GM19463 (cell line): ENCODE results near the gene BTNL9.
"Not testable (repeated sequence)": the region's sequence is repeated elsewhere in the genome, so short reads cannot be mapped to it uniquely, and the experiment has no call there.

Experiments
- ATAC-seq: cut with Tn5 transposase; IDR thresholded peaks from one replicate; pipeline ENCODE4 v1.9.1; 2021; ENCODE audit warnings: mild to moderate bottlenecking, moderate library complexity; ENCODE audit not compliant: unreplicated experiment

Gene BTNL9

DNA sequence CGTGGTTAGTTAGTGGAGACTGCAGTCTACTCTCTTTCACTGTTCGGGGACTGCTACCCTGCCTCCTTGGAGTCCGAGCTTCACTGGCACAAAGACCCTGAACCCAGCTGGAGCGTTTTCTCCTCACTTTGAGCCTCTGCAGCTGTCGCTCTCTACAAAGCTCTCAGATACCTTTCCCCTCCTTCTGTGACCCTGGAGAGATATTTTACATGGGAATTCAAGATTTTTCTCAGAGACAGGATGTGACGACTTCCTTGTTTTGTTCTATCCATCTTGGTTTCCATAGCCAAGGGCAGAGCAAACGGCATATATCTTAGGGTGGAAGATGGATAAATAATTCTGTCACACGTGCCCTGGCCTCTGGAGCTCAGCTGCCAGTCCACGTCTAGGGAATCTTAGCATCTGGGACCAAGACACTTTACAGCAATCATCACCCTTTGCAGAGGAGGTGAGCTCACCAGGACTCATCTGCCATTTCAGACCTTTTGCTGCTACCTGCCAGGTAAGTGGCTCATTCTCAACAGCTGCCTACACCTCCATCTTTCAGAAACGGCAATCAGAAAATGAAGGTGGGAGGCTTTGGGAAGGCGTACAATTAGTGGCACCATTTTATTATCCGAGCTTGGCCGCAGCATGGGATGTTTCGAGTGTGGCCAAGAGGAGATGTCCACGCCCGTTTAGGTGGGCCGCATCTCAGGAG is at the start of gene BTNL9:
BTNL9 (plus strand) TSS at position 336 of the 700 bp plus-strand sequence. CDS start 5,224 bp downstream, outside the sequence.
- ATAC-seq = no peak

DNA sequence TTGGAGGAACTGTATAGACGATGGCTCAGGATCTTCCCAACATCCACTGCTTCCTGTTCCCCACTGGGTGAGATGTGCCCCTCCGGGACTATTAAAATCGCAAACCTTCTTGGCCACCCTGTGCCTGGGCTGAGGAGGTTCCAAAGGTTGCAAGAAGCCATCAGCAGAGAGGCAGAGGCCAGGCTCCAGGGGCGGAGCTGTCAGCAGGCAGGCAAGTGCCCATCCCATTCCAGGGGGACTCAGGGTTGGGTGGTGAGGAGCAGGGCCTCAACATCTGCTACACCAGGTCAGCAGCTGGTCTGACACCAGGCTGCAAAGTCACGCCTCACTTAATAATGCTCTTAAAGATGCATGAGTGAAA is 49.2 kb upstream of the BTNL9 start:
- ATAC-seq = no peak

DNA sequence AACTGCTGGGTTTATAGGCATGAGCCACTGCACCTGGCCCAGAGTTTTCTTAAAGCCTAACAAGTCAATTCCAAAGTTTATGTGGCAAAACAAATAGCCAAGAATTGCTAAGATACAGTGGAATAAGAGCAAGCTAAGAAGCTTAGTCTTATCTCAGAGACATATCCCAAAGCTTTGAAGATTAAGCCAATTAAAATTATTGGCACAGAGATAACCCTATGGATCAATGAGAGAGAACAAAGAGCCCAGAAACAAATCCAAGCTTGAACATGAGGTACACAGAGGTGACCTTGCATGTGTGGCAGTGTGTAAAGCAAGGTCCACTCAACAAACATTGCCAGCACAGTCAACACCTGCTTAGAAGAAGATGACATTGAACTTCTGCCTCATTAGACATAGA is 38.1 kb upstream of the BTNL9 start:
- ATAC-seq = no peak

DNA sequence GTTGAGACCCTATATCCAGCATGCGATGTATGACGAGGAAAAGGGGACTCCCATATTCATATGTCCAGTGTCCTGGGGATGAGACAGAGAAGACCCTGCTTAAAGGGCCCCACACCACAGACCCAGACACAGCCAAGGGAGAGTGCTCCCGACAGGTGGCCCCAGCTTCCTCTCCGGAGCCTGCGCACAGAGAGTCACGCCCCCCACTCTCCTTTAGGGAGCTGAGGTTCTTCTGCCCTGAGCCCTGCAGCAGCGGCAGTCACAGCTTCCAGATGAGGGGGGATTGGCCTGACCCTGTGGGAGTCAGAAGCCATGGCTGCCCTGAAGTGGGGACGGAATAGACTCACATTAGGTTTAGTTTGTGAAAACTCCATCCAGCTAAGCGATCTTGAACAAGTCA is 34.3 kb upstream of the BTNL9 start:
- no peak for ATAC-seq

DNA sequence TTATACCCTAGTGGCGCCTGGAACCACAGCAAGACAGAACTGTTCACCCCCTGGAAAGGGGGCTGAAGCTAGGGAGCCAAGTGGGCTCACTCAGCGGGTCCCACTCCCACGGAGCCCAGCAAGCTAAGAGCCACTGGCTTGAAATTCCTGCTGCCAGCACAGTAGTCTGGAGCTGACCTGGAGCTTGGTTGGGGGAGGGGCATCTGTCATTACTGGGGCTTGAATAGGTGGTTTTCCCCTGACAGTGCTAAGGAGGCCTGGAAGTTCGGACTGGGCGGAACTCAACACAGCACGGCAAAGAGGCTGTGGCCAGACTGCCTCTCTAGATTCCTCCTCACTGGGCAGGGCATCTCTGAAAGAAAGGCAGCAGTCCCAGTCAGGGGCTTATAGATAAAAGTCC is 31.9 kb upstream of the BTNL9 start:
- no peak for ATAC-seq

DNA sequence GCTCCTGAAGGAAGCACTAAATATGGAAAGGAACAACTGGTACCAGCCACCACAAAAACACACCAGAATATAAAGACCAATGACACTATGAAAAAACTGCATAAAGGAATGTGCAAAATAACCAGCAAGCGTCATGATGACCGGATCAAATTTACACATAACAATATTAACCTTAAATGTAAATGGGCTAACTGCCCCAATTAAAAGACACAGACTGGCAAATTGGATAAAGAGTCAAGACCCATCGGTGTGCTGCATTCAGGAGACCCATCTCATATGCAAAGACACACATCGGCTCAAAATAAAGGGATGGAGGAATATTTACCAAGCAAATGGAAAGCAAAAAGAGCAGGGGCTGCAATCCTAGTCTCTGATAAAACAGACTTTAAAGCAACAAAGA is 30.0 kb upstream of the BTNL9 start:
- ATAC-seq = not testable (repeated sequence)

DNA sequence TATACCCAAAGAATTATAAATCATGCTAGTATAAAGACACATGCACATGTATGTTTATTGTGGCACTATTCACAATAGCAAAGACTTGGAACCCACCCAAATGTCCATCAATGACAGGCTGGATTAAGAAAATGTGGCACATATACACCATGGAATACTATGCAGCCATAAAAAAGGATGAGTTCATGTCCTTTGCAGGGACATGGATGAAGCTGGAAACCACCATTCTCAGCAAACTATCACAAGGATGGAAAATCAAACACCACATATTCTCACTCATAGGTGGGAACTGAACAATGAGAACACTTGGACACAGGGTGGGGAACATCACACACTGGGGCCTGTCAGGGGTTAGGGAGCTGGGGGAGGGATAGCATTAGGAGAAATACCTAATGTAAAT is 25.4 kb upstream of the BTNL9 start:
- ATAC-seq = not testable (repeated sequence)

DNA sequence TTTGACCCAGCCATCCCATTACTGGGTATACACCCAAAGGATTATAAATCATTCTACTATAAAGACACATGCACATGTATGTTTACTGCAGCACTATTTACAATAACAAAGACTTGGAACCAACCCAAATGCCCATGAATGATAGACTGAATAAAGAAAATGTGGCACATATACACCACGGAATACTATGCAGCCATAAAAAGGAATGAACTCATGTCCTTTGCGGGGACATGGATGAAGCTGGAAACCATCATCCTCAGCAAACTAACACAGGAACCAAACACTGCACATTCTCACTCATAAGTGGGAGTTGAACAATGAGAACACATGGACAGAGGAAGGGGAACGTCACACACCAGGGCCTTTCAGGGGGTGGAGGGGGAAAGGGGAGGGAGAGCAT is 22.6 kb upstream of the BTNL9 start:
- ATAC-seq = not testable (repeated sequence)

DNA sequence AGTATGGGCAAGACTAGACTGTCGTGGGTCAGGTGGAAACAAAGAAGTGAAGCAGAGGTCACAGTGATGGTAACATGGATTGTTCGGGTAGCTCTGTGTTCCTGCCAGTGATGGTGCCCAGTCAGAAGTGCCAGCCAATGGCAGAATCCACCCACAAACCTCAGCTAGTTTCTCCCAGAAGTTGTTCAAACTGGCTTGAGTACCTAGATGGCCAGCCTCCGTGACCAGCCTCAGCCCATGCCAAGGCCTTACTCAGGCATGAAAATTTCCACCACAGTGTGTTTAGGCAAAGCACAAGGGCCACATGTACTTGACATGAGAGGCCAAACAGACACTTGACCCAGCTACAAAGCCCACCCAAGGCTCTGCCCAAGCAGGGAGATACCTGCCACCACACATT is 19.4 kb upstream of the BTNL9 start:
- ATAC-seq = no peak

DNA sequence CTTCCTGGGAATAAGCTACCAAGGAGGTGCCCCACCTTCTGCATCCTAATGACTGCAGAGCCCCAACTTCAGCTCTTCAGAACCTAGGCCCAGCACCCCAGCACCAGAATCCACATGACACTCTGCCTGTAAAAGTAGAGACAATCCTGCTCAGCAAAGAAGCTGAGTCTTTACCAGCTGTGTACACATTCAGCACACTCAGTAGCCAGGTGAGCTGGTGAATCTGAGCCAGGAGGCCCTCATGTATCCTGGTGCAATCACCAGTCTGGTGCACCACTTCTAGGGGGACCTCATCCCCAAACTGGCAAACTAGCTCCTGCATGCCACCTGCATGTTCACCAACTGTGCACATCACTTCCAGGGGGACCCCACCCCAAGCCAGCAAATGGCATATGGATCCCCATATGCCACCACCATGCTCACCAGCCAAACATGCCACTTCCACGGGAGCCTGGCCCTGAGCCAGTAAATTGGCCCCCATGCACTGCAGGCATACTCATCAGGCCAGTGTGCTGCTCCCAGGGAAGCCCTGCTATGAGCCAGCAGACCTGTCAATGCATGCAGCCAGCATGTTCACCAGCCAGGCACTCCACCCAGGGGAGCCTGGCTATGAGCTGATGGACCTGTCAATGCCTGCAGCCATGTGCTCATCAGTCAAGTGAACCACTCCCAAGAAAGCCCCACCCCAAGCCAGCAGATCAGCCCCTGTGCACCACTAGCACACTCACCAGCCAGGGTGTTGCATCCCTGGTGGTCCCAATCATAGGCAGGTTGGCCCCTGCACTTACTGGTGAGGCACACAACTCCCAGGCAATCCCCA is 15.6 kb upstream of the BTNL9 start:
- no peak for ATAC-seq

DNA sequence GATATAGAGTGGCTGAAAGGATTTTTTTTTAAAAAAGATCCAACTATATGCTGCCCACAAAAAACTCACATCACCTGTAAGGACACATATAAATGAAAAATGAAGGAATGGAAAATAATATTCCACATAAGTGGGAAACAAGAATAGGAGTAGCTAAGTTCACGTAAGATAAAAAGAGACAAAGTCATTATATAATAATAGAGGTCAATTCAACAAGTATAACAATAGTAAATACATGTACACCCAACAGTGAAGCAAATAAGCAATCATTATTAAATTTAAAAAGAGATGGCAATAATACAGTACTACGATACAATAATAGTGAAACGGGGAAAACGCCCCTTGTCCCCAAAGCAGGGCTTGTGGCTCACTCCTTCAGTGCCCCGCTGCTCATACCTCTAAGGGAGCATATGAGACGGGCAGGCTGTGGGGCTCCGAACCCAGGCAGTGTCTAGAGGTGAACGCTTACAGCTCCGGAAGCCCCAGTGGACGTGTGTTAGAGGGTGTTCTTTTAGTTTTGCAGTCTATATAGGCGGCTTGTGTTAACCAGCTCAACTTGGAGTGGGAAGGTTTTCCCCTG is 12.5 kb upstream of the BTNL9 start:
- no peak for ATAC-seq

DNA sequence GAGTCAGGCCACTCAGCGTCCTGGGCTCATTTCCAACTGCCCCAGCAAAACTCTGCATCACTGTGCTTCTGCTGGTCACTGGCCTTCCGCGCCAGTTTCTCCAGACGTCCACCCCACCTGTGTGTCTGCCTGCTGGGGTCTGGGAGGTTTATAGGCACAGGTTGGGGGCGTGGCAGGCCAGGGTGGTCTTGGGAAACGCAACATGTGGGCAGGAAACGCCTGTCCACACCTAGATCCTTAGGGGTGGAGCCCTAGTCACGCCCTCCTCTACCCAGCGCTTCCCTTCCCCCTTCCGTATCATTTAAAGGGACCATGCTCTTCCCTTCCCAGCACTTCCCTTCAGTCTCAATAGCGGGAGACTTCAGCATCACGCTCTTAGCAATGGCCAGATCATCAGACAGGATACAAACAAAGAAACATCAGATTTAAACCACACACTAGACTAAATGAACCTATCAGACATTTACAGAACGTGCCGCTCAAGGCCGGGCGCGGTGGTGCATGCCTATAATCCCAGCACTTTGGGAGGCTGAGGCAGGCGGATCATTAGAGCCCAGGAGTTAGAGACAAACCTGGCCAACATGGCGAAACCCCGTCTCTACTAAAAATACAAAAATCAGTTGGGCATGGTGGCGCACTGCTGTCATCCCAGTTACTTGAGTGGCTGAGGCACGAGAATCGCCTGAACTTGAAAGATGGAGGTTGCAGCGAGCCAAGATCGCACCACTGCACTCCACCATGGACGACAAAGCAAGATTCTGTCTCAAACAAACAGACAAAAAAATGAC is 11.8 kb upstream of the BTNL9 start:
- no peak for ATAC-seq

DNA sequence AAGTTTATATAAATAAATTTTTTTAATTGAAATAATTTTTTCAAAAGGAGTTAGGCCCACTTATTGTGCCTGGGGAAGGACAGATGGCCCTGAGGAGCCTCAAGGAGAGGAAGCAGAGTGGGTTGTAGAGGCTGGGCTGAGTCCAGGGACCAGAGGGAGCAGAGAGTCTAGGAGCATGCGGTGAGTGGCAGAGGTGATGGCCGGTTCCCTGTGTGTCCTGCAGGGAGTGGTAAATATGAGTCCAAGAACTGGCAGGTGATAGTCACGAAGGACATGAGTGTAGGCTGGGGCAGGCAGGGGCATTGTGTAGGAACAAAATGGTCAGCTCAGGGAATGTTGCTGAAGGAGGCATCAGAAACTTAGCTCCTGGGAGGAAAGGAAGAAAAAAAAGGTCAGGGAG is 8.3 kb upstream of the BTNL9 start:
- no peak for ATAC-seq

DNA sequence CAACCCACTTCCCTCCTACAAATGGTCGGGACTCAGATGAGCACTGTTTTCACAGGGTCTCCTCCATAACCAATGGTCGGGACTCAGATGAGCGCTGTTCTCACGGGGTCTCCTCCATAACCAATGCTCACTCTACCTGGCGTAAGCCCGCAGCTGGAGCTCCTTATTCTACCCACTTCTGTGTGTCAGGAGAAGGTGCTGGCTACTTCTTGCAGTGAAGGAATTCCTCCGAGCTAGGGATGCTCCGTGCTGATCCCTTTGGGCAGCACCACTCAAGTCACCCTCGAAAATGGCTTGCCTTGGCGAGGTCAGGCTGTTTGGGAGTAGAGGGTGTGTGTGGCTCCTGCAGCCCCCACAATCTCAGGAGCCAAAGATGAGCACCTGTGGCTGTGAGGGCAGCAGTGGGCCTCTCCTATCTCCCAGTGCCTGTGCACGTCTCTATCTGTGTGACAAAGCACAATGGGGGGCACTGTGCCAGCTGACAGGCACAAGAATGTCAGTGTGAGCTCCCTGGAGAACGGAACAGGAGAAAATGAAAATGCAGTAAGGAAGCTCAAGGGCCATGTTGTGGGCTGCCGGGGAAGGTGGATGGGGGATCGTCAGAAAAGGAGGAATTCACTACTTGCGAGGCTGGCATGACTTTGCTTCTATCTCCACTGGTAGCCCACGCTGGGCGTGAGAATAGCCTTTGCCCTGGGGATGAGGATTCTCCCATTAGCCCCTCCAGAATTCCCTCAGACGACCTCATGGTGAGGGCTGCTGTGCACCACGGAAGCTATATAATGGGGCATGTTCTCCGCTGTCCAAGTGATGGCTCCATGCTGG is 3.9 kb upstream of the BTNL9 start:
- ATAC-seq = no peak

DNA sequence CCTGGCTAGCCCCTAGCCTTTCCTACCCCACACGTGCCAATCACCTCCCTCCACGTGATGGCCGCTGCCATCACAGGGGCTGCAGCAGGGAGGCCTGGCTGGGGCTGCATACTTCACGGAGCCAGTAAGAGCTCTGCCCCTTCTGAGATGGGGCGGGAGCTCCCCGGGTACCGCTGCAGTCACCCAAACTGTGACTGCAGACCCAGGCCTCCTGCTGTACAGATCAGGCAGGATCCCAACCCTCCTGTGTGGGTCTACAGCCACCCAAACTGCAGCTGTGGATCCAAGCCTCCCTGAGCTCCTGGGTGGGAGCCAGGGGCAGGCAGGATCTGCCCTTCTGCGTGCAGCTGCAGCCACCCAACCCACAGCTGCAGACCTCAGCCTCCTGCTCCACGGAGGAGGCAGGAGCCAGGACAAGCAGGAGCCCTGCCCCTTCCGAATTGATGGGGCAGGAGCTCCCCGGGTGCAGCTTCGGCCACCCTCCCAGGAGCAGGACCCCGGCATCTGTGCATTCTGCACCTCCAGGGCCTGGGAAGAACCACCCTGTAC is 3.2 kb upstream of the BTNL9 start:
- ATAC-seq = no peak

DNA sequence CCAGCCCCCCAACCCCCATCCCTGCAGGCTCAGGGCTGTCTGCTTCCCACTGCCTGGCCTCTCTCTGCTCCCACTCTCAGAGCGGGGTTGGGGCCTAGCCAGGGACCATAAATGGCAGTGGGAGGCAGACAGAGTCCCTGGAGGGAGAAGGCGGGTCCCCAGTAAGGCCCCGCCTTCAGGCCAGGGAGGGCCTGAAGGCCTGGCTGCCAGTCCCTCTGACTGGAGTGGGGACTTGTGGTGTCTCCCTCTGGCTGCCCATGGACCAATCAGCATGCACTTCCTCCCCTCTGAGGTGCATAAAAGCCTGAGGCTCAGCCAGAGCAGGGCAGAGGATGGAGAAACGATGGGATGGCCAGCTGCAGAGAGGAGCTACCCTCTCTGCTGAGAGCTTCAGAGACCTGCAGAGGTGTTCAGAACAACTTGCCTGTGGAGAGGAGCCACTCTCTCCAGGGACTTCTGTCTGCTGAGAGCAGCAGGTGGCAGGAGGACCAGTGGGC is 2.7 kb upstream of the BTNL9 start:
- ATAC-seq = no peak

DNA sequence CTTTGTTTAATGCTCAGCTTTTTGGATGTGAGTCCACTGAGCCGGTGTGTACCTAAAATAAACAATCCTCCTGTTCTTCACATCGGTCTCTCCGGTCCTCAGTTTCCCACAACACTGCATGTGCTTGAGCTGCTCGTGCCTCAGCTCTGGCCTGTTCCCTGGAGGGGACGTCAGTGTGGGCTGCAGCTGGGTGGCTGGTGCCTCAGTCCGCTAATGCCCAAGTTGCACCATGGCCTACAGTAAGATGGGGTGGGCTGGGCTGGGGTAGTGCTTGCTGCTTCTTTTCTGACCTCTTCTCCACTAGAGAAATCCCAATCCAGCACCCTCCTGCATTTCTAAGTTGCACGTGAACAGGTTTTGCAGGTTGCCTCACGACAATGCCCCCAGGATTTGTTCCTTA is 595 bp upstream of the BTNL9 start:
- ATAC-seq = no peak

DNA sequence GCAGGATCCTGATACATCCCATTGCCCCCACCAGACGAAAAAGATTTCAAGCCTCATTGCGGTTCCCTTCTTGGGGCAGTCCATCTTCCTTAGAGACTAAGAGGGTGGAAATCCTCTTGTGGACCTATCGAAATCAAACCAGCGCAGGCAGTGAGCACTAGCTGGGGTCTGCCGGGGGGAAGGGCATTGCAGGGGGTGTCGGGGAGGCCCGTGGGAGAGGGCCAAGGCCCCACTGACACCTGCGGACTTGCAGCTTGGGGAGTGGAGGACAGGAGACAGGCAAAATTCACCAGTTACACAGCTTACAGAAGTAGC is 522 bp downstream of the BTNL9 start:
- no peak for ATAC-seq

DNA sequence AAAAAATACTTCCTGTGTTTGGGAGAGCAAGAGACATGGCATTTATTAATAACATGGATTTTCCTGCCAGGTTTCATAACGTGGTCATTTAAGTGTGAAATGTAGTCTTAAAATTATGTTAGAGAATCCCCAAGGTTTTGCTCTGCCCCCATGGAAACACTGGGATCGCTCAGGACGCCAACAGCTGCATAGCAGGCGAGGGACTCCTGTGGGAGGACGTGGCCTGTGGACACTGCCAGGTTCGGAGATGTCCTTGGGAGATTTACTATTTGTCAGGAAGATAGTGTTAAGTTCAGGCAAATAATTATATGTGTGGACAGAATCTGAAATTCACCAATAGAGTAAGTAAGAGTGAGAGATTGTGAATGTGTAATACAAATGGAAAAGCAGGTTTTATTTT is 977 bp downstream of the BTNL9 start:
- no peak for ATAC-seq

DNA sequence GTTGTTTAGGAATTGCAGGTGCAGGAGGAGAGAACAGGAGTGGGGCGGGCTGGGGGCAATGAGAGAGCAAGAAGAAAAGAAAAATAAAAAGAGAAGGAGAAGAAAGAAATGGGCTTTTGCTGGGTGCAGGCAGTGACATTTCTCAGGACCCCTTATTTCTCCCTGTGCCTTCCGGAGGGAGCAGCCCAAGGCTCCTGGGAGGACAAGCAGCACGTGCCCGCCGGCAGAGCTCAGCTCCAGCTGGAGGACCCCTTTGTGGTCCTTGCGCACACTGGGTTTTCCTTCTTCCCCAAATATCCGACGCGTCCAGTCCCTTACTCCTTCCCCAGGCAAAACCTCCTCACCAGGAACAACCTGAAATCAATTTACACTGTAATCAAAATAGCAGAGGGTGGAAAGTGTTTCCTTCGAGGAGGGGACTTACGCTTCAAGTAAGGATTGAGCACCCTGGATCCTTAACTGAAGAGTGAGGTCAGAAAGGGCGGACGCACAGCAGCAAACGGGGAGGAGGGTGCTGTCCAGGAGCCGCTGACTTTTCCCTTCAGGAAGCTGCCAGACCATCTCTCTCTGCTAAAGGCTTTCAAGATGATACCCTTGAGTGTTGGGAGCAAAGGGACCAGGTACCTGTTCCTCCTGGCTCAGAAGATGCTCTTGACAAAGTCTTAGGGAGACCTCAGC is 2.1 kb downstream of the BTNL9 start:
- no peak for ATAC-seq
